ENCODE data around the gene SORCS2. TPM values are rescaled to one million over a fixed set of nuclear protein-coding genes. Genes with fewer than 3 reads are reported as not detected.

Gene SORCS2
- total and polyA plus RNA-seq, 2 of the 8 experiments (the other 6 are each of a cell fraction or from before 2014, with no cell fraction given), result 0.36 to 1.8 TPM

DNA sequence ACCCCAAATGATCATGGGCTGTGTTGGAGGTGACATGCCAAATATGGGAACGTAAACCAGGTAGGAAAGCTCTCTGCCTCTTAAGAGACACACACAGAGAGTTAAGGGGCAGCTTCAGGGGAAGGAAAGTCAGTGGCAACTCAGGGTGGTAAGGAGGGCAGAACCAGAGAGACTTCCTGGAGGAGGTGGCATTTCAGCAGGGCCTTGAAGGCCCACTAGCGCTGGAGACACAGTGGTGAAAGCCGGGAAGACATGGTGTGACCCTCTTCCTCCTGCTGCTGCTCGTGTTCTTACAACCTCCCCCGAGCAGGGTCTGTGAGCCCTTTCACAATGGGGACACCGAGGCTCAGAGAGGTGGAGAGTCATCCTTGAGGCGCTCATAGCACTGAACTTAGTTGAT, 68.2 kb downstream of the SORCS2 start:
- no peak for FAIRE-seq
- H3K23me2 ChIP-seq (ENCODE audit: low read depth, low read length), result peaks cover 4% of the 10 kb centered on the region; the same call in 1 of the 2 replicates
- H2BK120ac ChIP-seq (replicated peaks; ENCODE audit: low read depth, low read length), result no peak overlapping the region
- H2BK15ac ChIP-seq (ENCODE audit: low read length), result no peak overlapping the region
- ChIA-PET POLR2A (ENCODE audit: partially characterized antibody) (no interaction called here), CTCF (ENCODE audit: partially characterized antibody) (interaction anchor here (1.5 kb wide), 1 partner anchor 20 kb away, joined by 4 read pairs; no protein-coding TSS in a partner anchor)
- H2AK5ac ChIP-seq (ENCODE audit: low read depth, low read length), result no peak overlapping the region
- no peak overlapping the region for H3K4me3 ChIP-seq (ENCODE audit: extremely low read depth in 1 of 4, insufficient read depth in 2 of 4, low read depth in 3 of 4, low read length in 4 of 4)
- H3K4me2 ChIP-seq (ENCODE audit: insufficient read depth in 1 of 2, low read depth in 2 of 2, low read length in 2 of 2), result no peak overlapping the region
- H3K14ac ChIP-seq (ENCODE audit: insufficient read length), result no peak overlapping the region
- H4K5ac ChIP-seq (ENCODE audit: insufficient read length, low read depth, low read length), result no peak overlapping the region
- no peak overlapping the region for H2BK20ac ChIP-seq (ENCODE audit: low read length)
- no peak overlapping the region for H2AFZ ChIP-seq (ENCODE audit: low read length)
- H3K79me2 ChIP-seq (ENCODE audit: control insufficient read depth in 1 of 2, insufficient read depth in 2 of 2, low read length in 2 of 2), result no peaks in the 10 kb centered on the region
- no peak overlapping the region for H4K91ac ChIP-seq (replicated peaks; ENCODE audit: insufficient read length, low read length)
- no peaks in the 10 kb centered on the region for H3K27me3 ChIP-seq (replicated peaks in 1 of 4; ENCODE audit: control insufficient read depth in 3 of 4, extremely low read depth in 1 of 4, insufficient read depth in 3 of 4, low read length in 3 of 4)
- H3K9me3 ChIP-seq (ENCODE audit: insufficient read depth in 2 of 2, low read depth in 1 of 2, low read length in 1 of 2), result no peaks in the 10 kb centered on the region; a peak in 2 of 4 replicates
- TF ChIP-seq JUN (IDR thresholded peaks at IDR 0.05; ENCODE audit: low read depth, low read length) (no peak), SUZ12 (IDR thresholded peaks at IDR 0.05; ENCODE audit: low read length) (no peak), HDAC6 (IDR thresholded peaks at IDR 0.05; ENCODE audit: low read depth, low read length) (no peak), CHD2 (IDR thresholded peaks at IDR 0.05; ENCODE audit: low read length) (no peak), SRF (IDR thresholded peaks at IDR 0.05; ENCODE audit: low read depth, low read length) (no peak)
- H3K4ac ChIP-seq (replicated peaks; ENCODE audit: insufficient read length, low read depth, low read length), result no peak overlapping the region
- 94% methylated on average over 7 of the region's 7 CpGs; no CpG with 5 or more reads in 1 of the 2 experiments for WGBS, 2 experiments (ENCODE audit: extremely low coverage in 1 of 2, insufficient coverage in 1 of 2, insufficient read length in 1 of 2, insufficient replicate concordance in 2 of 2, low coverage in 1 of 2, low lambda C conversion rate in 2 of 2, missing lambda C conversion rate in 1 of 2)
- no peak for DNase-seq (ENCODE audit: low read depth in 1 of 2, low spot score in 2 of 2)
- H3K56ac ChIP-seq (replicated peaks; ENCODE audit: insufficient read length, low read depth, low read length), result no peak overlapping the region
- no peak overlapping the region for H3K27ac ChIP-seq (ENCODE audit: low read depth, low read length)
- no peak overlapping the region for H3K9ac ChIP-seq (replicated peaks in 1 of 4; ENCODE audit: extremely low read depth in 1 of 4, low read depth in 3 of 4, low read length in 3 of 4)
- H4K20me1 ChIP-seq (replicated peaks in 1 of 2; ENCODE audit: control insufficient read depth in 1 of 2, insufficient read depth in 2 of 2, low read length in 2 of 2), result no peaks in the 10 kb centered on the region
- H3K79me1 ChIP-seq (ENCODE audit: low read depth, low read length), result no peaks in the 10 kb centered on the region
- H3K23ac ChIP-seq (ENCODE audit: insufficient read length), result no peak overlapping the region
- no peak overlapping the region for H4K8ac ChIP-seq (ENCODE audit: extremely low read depth, insufficient read depth, low read length)
- H2BK5ac ChIP-seq (ENCODE audit: low read depth, low read length), result no peak overlapping the region
- H2BK12ac ChIP-seq (ENCODE audit: low read depth, low read length), result no peak overlapping the region
- no peaks in the 10 kb centered on the region for H3K4me1 ChIP-seq (replicated peaks in 1 of 4; ENCODE audit: control insufficient read depth in 3 of 4, insufficient read depth in 4 of 4, low read length in 3 of 4)
- H3K18ac ChIP-seq (ENCODE audit: extremely low read depth, low read length), result no peak overlapping the region
- no peaks in the 10 kb centered on the region for H3K36me3 ChIP-seq (ENCODE audit: control insufficient read depth in 2 of 4, insufficient read depth in 4 of 4, low read length in 3 of 4)
